ENCODE measurements around the gene MED7. TPM values are rescaled to one million over a fixed set of nuclear protein-coding genes. Genes with fewer than 3 reads are reported as not detected.

MED7 gene
- total and polyA plus RNA-seq, 9 of the 15 experiments (the other 6 are each of a cell fraction or from before 2014, with no cell fraction given) = 4.5 to 38.7 (median 12.2) TPM

- TF ChIP-seq TAF15 (IDR thresholded peaks at IDR 0.05; ENCODE audit: low read depth, low read length) = no peak
- peak; percentile 48 for TF ChIP-seq TCF3 (CRISPR knock-in tag; IDR thresholded peaks at IDR 0.05)
- TF ChIP-seq POLR2G (IDR thresholded peaks at IDR 0.05; ENCODE audit: low read depth, low read length) = peak; percentile 95
- TF ChIP-seq MAZ (CRISPR knock-in tag; conservative IDR thresholded peaks at IDR 0.05 in 1 of 2, IDR thresholded peaks at IDR 0.05 in 1 of 2) = peak in 1 of 2 experiments; percentile 32; a peak in 2 of 4 replicates
- no peak for TF ChIP-seq MBD2 (IDR thresholded peaks at IDR 0.05; ENCODE audit: borderline replicate concordance, low read depth)
- TF ChIP-seq ZNF3 (CRISPR knock-in tag; IDR thresholded peaks at IDR 0.05) = no peak
- 0 out of 2 replicates have a peak, but pooled peaks have one; percentile 6 for TF ChIP-seq ATF4 (CRISPR knock-in tag; IDR thresholded peaks at IDR 0.05)
- TF ChIP-seq PRPF4 (IDR thresholded peaks at IDR 0.05; ENCODE audit: insufficient read depth, low read depth, low read length, poor library complexity, severe bottlenecking) = no peak
- TF ChIP-seq COPS2 (conservative IDR thresholded peaks at IDR 0.05) = no peak
- peak; percentile 80 for TF ChIP-seq HNRNPLL (IDR thresholded peaks at IDR 0.05; ENCODE audit: low read depth, low read length, poor library complexity, severe bottlenecking)
- TF ChIP-seq BRD4 (IDR thresholded peaks at IDR 0.05) = no peak
- TF ChIP-seq CHD1 (IDR thresholded peaks at IDR 0.05; ENCODE audit: low read length) = no peak
- peak; percentile 72 for TF ChIP-seq RBBP5 (IDR thresholded peaks at IDR 0.05; ENCODE audit: borderline replicate concordance, insufficient read depth, low read length, poor library complexity, severe bottlenecking)
- no peak for TF ChIP-seq ZNF644 (tag; IDR thresholded peaks at IDR 0.05; ENCODE audit: low read depth)
- TF ChIP-seq HES1 (IDR thresholded peaks at IDR 0.05; ENCODE audit: low read depth) = no peak
- no peak for TF ChIP-seq CEBPZ (IDR thresholded peaks at IDR 0.05; ENCODE audit: borderline replicate concordance, low read depth, low read length)
- no peak for TF ChIP-seq POLR2AphosphoS2 (IDR thresholded peaks at IDR 0.05; ENCODE audit: low read length)
- peak; percentile 14 to 52 for TF ChIP-seq E2F6 (IDR thresholded peaks at IDR 0.05; ENCODE audit: borderline replicate concordance in 1 of 2, extremely low read depth in 1 of 2, insufficient read depth in 1 of 2, insufficient read length in 1 of 2, low read depth in 1 of 2, low read length in 1 of 2, poor library complexity in 1 of 2, severe bottlenecking in 1 of 2)
- peak; percentile 95 for TF ChIP-seq POLR2H (tag; IDR thresholded peaks at IDR 0.05; ENCODE audit: low read depth)
Measured at GRCh38 chr5:157142317-157143126, at the start of gene MED7 (continued).
